HG02840 (cell line): Measurements from ENCODE around the gene B3GNT5.
"Not testable (repeated sequence)": the region's sequence is repeated elsewhere in the genome, so short reads cannot be mapped to it uniquely, and the experiment has no call there.

Experiments
- ATAC-seq: cut with Tn5 transposase; IDR thresholded peaks from one replicate; pipeline ENCODE4 v1.9.1; 2021; ENCODE audit warnings: mild to moderate bottlenecking, moderate library complexity, moderate number of reproducible peaks; ENCODE audit not compliant: unreplicated experiment, low FRiP score

B3GNT5 gene

DNA sequence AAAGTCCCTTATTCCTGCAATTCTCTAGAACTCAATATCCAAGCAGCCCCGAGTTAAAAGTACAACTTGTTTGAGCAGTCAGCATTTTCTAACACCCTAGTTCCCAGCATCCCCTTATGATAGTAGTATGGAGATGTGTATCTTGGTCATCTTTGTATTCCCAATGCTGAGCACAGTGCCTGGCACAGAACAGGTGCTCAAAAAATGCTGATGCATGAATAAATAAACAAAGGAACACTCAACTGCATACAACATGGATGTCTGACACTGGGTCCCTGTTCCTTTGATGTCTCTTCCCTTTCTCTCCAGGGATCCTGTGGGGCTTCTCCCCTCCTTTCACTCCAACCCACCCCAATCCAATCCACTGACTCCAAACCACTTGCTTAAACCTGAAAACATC, 23.9 kb upstream of the B3GNT5 start:
- no peak for ATAC-seq

DNA sequence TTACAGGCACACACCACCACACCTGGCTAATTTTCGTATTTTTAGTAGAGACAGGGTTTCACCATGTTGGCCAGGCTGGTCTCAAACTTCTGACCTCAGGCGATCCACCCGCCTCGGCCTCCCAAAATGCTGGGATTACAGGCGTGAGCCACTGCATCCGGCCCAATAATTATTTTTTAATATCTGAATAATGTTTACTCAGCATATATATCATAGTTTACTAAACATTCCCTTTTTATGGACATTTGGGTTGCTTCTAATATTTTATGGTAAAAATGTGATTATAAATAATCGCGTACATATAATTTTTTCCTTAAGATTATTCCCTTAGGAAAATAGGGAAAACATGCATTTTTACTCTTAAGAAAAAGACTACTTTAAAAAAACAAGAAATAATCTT, 22.8 kb upstream of the B3GNT5 start:
- not testable (repeated sequence) for ATAC-seq

DNA sequence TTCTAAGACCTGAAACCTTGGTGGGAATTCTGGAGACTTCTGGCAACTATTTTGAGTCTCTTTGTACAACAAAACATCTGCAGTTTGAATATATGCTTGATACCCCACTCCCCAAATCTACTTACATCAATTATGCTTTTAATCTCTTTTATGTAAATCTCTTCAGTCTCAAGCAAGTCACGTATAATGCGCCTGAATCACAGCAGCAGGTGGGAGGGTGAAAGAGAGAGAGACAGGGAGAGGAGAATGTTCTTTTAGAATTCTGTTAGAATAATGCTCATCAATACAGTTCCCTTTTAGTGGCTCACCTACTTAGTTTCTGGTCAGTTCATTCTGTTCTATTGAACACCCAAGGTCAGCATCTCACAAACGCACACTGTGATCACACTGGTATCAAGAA, 22.2 kb upstream of the B3GNT5 start:
- ATAC-seq, result no peak

DNA sequence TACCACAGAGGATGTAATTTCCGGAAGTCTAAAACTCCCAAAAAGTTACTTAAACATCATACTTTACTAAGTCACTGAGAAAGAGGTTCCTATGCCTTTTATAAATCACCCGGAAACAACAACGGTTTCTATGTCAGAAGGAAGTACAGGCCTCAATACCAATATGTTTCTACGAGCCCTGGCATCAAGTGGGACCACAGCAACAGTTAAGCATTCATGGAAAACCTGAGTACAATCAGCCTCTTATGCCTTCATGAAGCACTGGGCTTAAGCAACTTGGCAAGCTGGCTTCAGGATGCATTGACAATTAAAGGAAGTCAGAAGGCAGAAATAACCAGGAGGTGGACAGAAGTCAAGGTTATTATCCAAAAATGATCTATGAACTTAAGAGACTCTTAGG, 19.1 kb upstream of the B3GNT5 start:
- no peak for ATAC-seq

DNA sequence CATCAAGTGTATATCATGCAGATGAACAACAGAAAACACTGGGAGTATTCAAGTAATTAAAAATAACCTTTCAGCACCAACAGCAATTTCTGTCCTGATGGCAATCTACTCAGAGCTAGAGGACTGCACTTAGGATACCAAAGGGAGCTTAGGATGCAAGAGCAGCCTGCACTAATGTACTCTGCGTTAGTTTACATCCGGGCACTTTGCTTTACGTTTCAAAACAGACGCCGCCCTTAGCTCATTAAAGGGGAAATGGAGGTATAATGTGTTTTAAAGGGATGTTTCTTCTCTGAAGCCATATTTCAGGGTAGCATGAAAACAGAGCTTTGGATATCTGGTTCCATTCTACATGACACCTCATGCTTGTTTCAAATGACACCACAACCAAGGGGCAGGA, 14.0 kb upstream of the B3GNT5 start:
- no peak for ATAC-seq

DNA sequence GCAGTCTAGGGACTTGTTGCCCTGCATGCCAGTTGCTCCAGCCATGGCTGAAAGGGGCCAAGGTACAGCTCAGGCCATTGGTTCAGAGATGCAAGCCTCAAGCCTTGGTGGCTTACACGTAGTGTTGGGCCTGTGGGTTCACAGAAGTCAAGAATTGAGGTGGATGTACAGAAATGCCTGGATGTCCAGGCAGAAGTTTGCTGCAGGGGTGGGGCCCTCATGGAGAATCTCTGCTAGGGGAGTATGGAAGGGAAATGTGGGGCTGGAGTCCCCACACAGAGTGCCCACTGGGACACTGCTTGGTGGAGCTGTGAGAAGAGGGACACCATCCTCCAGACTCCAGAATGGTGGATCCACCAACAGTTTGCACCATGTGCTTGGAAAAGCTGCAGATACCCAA, 10.6 kb upstream of the B3GNT5 start:
- ATAC-seq, result no peak

DNA sequence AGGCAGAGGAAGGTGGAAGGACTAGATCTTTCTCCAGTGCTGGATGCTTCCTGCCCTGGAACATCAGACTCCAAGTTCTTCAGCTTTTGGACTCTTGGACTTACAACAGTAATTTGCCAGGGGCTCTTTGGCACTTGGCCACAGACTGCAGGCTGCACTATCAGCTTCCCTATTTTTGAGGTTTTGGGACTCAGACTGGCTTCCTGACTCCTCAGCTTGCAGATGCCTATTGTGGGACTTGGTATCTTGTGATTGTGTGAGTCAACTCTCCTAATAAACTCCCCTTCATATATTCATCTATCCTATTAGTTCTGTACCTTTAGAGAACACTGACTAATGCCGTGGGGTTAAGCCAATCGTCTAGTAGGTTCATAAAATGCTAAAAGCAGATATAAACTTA, 8.8 kb upstream of the B3GNT5 start:
- ATAC-seq, result no peak

DNA sequence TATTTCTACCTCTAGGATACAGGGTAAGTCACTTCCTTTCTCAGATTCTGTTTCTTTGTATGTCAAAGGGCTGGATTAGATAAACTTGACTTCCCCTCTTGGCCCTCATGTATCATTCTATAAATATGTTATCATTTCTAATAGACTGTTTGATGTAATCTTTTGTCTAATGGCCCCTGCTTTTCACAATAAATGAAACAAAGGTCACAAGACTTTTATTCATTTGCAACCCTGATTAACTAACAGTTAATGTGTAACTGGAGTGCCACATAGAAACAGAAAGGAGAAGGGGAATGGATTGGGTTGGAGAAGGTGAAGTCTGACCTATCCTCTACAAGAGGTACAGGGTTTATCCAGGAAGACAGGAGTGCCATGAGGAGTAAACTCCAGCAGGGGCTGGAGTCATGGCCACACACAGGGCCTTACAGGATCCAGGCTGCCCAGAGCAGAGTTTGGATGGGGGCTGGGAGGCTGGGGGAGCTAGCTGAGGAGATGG, 8.0 kb upstream of the B3GNT5 start:
- no peak for ATAC-seq

DNA sequence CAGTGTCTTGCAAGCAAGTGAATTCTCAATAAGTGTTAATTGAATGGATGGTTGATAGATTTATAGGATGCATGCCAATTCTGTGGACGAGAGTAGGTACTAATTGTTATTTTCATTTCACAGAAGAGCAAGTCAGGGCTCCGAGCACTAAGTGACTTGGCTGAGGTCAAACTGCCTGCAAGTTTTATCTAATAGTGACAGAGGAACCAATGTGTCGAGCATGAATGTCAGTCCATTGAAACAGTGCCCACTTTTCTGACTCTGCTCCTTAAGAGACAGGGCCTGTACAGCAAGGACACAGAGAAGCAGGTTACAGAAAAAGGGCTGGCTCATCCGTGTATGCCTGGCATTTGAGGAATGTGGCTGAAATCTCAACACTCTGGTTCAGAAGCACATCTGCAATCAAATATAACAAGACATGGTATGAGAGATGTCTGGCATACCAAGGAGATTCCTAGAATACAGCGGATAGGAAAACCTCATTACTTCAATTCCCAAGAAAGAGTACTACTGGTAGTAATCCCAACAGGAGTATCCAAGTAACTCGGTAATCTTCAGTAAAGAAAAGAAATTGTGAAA, 6.0 kb upstream of the B3GNT5 start:
- ATAC-seq, result no peak

DNA sequence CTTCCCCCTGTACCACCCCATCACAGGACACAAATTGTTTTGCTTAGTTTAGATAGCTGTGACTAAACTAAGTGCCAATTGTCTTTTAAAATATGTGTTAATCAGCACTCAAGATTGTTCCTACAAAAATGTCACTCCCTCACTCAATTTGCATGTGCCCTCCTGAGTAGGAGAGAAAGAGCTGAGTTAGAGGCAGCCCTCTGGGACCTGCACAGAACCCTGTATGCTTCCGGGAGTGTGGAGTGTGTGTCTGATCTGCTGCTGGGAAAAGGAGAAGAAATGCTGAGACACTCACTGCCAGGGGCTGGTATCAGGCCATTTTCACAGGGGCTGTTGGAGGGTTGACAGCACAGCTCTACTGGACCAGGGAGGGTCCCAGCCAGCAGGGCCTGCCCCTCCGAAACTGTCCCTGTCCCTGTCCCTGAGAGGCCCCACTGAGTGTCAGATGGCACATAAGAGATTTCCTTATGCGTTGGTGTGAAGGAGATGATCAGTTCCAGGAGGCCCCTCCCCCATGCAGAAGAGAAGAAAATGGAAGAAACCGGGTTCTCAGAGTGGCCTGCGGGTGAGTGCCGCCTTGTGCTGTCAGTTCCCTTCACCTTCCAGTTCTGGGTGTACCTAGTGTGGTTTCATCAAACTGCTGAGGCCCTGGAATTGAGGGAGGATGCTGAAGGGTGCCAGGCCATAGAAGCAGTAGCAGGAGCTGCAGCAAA, 3.9 kb upstream of the B3GNT5 start:
- ATAC-seq, result no peak

DNA sequence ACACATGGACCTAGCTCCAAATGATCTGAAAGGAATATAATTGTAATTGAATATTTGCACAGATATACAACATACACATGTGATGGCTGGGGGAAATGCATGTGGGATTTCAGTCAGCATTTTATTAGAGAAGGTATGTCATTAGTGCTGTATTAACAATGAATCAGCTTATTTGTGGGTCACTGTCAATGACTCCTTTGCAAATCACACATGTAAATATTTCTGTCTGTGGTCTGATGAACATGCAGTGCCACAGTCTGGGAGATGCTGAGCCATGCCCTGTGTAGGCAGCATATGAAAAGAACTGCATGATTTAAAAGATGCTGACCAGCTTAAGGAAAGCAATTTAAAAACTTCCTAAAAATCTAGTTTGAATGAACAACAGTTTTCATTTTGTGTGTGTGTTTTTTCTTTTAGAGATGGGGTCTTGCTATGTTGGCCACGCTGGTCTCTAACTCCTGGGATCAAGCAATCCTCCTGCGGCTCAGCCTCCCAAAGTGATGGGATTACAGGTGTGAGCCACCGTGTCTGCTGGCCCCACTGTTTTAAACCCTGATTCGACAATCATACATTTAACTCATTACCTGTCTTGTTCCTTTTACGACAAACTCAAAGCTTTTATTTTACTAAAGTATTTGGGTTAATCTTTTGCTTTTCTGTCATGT, 803 bp upstream of the B3GNT5 start:
- no peak for ATAC-seq

DNA sequence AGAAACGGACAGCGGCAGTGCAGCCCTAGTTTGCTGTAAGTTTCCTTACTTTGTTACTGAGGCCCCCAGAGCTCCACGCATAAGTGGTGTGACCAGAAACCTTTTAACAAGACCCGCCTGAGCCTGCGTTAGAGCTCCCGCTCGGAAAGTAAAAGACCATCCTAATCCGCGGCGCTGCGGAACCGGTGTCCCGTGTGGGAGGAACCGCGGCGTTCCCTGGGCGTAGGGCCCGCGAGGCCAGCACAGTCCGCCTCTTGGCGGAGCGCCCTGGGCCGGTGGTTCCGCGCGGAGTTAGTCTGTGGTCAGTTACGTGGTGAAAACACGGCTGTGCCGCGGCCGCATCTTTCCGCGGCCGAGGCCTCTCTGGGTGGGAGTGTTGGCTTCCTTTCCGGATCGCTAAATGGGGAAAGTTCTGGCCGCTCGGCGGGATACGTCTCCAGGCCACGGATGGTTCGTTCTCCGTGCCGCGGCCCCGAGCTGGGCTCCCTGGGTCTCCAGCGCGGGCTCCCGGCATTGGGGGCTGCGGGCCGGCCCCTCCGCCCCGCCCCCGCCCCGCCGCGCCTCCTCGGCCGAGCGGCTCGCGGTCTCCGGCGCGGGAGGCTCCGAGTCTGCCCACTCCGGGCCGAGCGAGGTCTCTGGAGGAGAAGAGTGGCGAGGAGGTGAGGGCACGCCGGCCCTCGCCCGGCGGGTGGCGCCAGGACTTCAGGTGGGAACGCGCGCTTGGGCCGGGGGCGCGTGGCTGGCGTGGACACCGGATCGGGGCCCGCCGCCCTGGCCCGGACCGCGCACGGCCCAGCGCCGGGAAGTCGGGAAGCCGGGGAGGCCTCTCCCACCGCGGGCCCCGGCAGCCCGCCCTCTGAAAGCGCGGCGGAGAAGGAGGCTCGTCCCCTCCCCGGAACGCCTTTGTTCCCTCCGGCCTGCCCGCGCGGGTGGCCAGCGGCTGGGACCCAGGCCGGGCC, 754 bp downstream of the B3GNT5 start:
- no peak for ATAC-seq

DNA sequence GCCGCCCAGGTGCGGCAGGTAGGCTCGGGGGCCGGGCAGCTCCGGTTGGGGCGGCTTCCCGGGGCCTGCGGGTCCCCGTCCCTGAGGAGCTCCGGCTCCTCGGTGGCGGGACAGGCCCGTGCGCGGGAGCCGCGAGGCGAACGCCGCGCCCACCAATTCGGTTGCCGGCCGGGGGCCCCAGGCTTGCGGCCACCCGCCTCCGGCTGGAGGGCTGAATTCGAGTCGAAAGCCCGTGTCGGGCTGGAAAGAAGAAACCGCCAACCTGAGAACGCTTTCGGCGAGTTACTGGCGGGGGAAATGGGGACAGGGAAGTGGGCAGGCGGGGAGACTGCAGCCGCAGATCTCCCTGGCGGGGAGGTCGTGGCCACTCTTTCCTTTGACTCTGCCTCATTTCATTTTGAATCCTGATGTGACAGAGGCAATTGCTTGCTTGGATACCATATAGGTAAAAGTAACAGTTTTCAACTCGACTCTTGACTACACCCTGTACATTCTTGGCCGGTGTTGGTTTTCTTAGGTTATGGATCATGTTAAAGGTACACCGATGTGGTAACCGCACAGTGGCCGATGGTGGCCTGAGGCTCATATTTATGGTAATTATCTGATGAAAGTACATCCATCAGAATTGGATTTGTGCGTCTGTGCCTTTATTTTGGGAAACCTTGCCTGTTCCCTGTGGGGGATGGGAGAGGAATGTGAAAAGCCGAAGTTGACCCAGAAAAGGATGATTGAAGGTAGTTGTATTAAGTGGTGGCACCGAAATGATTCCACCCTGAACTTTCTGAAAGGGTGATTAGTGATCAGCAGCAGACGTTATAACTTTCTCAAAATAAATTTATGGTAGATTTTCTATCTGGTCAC, 1.7 kb downstream of the B3GNT5 start:
- ATAC-seq, result no peak

DNA sequence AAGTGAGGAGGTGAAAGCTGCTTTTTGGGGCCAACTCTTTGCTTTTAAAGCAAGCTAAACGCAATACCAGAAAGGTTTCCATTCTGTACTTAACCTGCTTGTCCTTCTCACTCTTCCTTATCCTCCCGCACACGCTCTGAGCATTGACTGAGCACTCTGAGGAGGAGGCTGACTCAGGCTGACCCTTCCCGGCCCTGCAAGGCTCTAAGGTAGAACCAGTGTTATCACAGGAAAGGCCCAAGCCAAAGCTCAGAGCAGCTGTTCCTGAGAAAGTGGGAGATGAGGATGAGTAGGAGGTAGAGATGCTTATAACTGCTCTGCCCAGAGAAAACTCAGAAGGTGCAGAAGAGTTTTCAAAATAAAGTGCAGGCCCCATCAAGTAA, 2.3 kb downstream of the B3GNT5 start:
- no peak for ATAC-seq

DNA sequence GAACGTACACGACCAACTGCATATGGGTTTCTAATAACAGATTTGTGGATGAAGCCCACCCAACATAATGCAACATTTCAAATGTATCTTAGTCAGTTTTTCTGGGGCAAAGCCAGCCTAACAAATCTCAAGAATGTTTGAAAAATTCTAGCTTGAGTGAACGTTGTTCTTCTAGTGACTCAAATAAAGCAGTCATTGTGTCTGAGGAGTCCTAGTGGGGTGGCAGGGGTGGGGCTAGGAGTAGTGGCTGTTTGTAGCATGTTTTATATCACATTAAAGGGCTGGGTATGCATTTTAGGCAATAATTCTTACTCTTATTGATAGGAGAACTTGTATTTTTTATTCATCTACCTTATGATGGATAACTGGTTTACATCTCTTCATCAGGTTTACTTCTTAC, 6.0 kb downstream of the B3GNT5 start:
- ATAC-seq, result no peak

DNA sequence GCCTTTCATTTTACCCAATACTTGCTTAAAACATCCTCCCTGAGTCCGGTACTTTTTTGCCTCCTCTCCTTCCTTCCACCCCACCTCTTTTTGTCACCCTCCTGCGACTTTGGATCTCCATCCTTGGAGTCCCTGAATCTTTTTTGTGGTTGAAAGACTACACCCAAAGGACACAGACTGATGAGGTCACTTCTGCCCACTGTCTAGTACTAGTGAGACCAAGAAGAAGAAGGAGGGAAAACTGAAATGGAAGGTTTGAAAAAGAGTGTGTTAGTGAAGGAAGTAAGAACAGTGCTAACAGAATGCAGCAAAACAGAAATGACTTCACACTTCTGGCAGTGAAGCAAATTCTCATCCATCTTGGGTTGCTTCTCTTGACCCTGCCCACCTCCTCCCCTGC, 6.6 kb downstream of the B3GNT5 start:
- ATAC-seq, result no peak

DNA sequence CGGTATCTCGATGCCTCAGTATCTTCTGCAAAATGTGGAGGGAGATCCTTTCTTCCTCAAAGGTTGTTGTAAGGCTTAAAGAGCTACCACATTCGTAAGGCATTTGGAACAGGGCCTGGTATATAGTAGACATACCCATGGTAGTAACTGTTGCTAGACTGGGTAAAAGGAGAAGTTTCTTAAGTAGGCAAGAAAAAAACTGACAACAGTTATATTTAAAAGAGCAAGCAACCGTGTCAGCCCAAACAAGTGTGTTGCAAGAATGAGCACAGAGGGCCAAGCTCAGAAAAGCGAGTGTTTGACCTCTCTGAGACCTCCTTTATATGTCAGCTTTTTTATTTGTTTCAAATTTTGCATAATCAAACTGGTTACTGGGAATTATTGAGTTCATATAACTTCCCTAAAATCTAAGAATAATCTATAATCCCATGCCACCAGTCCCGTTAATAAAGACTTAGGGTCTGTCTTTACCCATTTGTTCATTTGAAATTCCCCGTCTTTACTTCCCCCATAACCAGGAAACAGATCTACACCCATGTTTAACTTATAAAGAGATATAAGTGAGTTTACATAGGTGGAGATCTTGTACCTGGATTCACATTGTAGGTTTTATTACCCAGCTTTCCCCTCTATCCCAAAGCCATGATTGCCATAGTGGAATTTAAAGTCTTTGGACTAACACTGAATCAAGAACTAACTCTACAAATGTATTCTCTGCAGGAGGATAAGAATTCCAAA, 7.3 kb downstream of the B3GNT5 start:
- ATAC-seq, result no peak

DNA sequence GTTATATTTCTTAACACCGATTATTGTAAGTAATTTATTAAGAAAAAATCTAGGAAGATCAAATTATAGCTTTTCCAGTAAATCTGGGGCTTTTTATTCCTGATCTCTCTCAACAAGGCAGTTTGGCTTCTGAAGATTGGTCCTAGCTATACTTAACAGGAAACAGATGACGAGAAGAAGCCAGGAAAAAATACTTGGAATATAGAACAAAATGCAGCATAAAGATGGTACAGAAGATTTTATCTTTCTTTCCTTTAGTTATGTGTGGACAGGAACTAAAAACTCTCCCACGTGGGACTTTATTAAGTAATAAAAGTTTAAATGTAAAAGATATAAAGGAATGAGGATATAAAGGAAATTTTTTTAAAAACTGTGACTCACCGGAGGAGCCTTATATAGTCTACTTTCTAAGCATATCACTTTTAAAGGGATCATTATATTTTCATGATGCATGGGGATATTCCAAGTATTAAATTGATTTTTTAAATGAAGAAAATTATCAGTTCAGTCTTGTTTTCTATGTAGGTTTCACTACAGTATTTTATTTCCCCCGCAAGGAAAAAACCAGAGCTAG, 8.2 kb downstream of the B3GNT5 start:
- ATAC-seq, result no peak

DNA sequence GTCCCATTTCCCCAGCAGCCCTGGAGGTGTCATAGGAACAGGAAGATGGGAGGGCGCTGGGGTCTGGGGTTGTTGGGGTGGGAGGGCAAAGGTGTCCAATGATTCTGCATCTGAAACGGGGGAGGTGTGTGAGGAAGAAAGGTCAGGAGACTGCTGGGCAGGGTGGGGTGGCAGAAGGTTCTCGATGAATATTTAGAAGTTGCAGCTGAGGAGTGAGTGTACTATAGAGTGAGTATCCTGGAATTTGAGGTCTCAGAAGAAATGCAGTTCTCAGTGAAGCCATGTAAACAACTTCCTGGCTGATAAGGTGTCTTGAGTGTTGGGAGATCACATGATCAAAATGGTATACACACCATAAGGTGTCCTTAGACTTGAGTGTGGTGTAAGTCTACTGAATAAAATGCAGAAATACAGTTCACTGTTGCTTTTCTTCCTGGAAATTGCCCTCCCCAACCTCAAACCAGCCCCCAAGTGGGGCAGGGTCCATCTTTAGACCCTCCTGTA, 9.9 kb downstream of the B3GNT5 start:
- ATAC-seq, result no peak
